Measurements from ENCODE around the gene RAD21L1. TPM values are rescaled to one million over a fixed set of nuclear protein-coding genes. Genes with fewer than 3 reads are reported as not detected.
"Not testable (repeated sequence)": the region's sequence is repeated elsewhere in the genome, so short reads cannot be mapped to it uniquely, and the experiment has no call there.

Gene RAD21L1
- total RNA-seq, 1 experiment from 2014 or later: 0.29 TPM

DNA sequence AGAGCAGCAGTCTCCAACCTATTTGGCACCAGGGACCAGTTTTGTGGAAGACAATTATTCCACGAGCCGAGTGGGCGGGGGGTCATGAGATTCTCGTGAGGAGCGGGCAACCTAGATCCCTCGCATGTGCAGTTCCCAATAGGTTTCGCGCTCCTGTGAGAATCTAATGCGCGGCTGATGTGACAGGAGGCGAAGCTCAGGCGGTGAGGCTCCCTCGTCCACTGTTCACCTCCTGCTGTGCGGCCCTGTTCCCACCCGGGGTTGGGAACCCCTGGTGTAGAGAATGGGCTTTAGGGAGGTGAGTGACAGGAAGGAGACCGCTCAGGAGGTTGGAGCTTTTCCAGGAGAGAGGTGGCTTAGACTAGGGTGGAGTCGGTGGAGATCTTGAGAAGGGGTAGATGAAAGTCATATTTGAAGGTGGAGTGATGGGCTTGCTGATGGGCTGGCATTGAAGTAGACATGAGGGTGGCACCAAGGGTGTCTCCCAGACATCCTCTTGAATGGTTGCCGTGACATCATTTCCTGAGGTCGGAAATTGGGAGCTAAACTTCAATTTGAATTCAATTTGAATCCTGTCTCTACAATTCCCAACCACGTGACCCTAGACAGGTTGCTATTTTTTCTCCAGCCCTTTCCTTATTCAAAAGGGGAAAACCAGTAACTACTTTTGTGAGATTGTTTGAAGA is 1.5 kb upstream of the RAD21L1 start:
- no peak for DNase-seq (ENCODE audit: low read depth)

DNA sequence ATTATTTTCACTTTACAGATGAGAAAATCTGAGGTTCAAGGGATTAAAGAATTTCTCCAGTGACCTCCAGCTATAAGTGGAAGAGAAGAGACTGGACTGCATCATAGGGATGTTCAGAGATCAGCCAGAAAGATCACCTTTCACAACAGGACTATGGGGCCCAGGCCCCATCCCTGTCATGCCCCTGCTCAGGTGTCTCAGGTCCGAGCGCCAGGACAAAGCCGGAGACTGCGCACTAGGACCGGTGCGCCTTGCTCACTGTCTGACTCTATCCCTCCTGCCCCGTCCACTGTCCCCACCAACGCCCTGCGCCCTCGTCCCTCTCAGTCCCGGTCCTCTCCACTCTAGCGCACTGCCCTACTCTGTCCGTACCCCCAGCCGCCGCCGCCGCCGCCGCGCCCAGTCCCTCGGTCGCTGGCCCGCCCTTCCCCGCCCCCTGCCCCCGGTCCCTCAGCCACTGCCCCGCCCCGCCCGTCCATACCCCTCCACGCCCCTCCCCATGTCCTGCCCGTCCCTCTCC is 521 bp upstream of the RAD21L1 start:
- DNase-seq (ENCODE audit: low read depth): no peak

DNA sequence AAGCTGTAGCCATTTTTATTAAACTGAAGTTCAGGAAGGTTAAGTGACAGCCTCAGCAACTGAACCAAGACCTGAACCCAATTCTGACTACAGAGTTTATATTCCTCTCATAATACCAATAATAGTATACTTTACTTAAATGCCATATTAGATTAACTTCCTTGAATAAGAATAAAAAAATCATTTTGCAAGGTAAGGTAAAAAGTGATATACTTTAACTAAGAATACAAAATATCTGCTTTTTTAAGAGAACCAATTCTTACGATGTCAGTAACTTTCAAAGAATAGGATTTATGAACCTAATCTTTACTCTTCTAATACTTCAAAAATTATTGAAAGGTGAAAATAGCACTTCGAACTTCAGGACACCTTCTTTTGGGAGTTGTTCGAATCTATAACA is 3.7 kb downstream of the RAD21L1 start:
- no peak for DNase-seq (ENCODE audit: low read depth)

DNA sequence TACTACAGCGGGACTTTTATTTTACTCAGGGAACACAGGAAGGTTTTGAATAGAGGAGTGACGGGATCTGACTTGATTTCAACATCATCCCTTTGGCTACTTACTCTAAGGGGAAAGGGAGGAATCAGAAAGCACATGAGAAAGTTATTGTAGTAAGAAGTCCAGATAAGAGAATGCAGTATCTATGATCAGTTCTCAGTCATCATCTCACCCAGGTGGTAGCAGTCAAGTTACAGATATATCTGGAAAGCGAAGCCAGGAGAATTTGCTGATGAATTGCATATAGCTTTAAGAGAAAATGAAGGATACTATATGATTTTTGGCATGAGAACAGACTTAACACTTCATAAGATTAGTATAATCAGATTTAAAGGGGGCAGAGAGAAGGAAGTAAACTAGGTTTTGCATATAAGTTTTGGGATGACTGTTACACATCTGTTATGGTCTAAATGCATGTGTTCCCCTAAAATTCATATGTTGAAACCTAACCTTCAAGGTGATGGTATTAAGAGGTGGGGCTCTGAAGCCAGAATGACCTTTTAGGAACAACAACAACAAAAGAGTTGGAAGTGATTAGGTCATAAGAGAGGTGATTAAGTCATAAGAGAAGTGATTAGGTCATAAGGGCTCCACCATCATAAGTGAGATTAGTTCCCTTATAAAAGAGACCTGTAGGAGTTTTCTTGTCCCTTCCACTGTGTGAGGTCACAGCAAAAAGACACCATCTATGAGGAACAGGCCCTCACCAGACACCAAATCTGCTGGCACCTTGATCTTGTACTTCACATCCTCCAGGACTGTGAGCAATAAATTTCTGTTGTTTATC is 6.7 kb downstream of the RAD21L1 start:
- no peak for DNase-seq (ENCODE audit: low read depth)

DNA sequence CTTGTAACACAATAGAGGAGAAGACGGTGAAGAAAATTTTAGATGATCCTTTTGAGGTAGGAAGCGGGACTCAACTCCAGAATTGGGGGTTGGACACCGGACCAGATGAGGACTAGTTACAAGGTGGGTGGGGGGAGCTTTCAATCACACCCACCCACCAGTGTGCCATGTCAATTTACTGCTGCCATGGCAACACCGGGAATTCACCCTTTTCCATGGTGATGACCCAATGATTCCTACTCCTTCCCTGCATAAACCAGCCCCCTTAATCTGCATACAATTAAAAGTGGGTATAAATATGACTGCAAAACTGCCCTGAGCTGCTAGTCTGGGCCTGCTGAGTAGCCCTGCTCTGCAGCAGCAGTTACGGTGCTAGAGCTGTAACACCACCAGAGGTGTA is 14.7 kb downstream of the RAD21L1 start:
- DNase-seq (ENCODE audit: low read depth): no peak

- no peak for DNase-seq (ENCODE audit: low read depth)
Measured at GRCh38 chr20:1241456-1241855, 15.6 kb downstream of the RAD21L1 start.

GRCh38 chr20:1242099-1242498 is 16.3 kb downstream of the RAD21L1 start:
- no peak for DNase-seq (ENCODE audit: low read depth)

- peak; percentile 77 for DNase-seq (ENCODE audit: low read depth)
Measured at GRCh38 chr20:1242530-1242929, 16.7 kb downstream of the RAD21L1 start.

- no peak for DNase-seq (ENCODE audit: low read depth)
Measured at GRCh38 chr20:1245578-1245977, 19.7 kb downstream of the RAD21L1 start.

GRCh38 chr20:1247689-1248088 is 21.8 kb downstream of the RAD21L1 start:
- DNase-seq (ENCODE audit: low read depth): no peak

DNA sequence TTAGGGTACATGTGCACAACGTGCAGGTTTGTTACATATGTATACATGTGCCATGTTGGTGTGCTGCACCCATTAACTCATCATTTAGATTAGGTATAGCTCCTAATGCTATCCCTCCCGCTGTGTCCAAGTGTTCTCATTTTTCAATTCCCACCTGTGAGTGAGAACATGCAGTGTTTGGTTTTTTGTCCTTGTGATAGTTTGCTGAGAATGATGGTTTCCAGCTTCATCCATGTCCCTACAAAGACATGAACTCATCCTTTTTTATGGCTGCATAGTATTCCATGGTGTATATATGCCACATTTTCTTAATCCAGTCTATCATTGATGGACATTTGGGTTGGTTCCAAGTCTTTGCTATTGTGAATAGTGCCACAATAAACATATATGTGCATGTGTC is 24.4 kb downstream of the RAD21L1 start:
- not testable (repeated sequence) for DNase-seq (ENCODE audit: low read depth)

DNA sequence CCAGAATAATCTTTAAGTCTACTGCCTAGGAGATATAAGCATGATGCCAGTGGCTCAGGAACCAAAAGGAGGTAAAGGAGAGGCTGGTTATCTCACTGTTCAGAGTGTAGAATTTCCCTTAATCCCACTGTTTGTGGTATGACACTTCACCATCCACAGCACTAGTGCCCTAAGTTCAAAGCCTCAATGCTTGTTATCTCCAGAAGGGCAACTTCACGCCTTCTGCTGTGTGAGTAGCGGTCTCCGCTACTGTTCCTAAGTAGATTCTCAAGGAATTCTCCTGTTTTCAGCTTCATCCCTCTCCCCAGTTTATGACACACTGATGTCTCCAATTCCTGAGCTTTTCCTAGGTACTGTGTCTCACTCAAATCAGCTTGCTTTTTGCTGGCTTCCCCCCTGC is 26.6 kb downstream of the RAD21L1 start:
- DNase-seq (ENCODE audit: low read depth): no peak

DNA sequence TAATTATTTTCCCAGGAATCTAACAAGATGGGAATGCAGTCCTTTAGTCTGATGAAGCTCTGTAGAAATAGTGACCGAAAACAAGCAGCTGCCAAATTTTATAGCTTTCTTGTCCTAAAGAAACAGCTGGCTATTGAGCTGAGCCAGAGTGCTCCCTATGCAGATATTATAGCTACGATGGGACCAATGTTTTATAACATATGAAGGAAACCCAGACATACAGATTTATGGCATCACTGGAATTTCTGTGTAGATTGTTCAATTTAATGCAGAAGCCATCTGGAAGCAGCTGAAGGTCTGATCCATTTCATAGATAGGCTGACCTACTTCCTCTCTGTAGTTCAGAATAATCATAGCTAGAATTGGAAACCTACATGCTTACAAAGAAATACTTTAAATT is 28.4 kb downstream of the RAD21L1 start:
- DNase-seq (ENCODE audit: low read depth): no peak

DNA sequence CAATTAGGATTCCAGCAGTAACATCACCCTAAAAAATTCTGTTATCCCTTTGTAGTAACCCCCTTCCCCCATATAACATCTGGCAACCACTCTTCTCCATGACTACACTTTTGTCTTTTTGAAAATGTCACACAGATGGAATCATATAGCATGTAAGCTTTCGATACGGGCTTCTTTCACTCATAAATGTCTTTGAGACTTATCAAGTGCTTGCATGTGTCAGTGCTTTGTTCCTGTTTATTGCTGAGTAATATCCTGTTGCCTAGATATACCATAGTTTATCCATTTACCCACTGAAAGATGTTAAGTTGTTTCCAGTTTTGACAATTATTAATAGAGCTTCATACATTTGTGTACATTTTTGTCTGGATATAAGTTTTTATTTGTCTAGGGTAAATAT is 29.8 kb downstream of the RAD21L1 start:
- no peak for DNase-seq (ENCODE audit: low read depth)

GRCh38 chr20:1263853-1264252 is 38.0 kb downstream of the RAD21L1 start:
- peak; percentile 31 for DNase-seq (ENCODE audit: low read depth)

DNA sequence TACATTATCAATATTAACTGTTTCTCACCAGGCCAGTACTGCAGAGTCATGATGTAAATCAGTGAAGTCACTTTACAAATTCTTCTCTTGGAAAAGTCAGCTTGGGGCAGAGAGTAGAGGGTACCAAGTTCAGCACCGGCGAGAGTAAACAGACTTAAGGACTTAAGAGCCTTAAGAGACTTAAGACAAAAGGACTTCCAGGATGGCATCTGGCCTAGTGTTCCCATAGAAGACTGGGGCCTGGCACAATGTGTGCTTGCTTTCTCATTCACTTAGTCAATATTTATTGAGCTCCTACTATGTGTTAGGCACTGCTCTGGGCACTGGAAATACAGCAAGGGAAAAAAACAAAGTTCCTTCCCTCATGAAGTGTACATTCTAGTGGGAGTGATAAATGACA is 38.9 kb downstream of the RAD21L1 start:
- no peak for DNase-seq (ENCODE audit: low read depth)

GRCh38 chr20:1265226-1265915 is 39.5 kb downstream of the RAD21L1 start:
- no peak for DNase-seq (ENCODE audit: low read depth)

- DNase-seq (ENCODE audit: low read depth): no peak
Measured at GRCh38 chr20:1265916-1266166, 40.0 kb downstream of the RAD21L1 start.

DNA sequence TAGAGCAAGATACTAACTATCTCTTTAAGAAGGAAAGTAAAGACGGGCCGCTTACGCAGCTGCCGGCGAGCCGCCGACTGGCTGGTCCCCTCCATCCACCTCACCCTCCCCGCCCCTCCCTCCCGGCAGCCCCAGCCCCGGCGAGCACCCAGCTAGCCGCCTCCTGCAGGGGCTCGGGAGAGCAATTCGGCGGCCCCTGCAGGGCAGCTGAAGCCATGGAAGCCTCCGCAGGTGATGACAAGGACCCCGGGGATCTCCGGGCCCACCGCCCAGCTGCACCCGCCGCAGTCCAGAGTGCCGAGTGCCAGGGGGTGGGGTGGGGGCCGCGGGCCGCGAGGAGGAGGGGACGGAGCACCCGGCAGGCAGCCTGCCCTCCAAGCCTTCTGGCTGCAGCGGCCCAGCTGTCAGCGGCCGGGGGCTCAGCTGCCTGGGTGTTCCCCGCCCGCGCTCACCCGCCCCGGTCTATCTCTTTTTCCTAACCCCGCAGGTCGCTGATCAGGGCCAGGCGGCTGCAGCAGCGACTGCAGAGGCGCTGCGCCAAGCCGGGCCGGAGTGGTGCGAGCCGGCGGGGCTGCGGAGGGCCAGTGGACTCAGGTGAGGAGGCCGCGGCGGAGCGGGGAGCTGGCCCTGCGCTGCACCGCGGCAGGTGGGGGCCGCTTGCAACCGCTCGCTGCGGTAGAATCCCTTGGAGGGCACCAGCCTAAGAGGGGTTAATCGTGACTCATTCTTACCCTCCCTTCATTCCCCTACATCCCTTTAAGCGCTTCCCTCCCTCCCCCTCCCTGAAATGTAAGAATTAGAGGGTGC is 40.5 kb downstream of the RAD21L1 start, which contains the start of gene SNPH:
SNPH (plus strand) TSS at position 128 of the 807 bp plus-strand sequence. CDS start 29,946 bp downstream, outside the sequence.
- DNase-seq (ENCODE audit: low read depth): peak; percentile 66

DNA sequence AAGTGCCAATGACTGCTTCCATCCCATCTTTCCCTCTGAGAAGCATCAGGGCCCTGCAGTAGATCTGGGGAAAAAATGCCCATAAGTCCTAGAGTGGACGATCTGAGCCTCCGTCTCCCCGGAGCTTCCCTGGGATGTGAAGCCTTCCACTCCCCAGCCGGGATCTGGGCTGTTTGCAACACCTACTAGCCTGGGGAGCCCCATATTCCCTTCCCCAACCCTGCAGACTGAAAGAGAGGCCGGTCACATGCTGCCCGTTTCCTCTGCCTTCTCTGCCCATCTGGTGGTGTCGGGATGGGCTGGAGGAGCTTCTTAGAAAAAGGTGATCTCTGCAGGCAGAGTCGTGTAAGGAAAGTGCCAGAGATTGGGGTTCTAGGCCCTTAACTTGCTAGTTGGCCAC is 41.3 kb downstream of the RAD21L1 start:
- no peak for DNase-seq (ENCODE audit: low read depth)

DNA sequence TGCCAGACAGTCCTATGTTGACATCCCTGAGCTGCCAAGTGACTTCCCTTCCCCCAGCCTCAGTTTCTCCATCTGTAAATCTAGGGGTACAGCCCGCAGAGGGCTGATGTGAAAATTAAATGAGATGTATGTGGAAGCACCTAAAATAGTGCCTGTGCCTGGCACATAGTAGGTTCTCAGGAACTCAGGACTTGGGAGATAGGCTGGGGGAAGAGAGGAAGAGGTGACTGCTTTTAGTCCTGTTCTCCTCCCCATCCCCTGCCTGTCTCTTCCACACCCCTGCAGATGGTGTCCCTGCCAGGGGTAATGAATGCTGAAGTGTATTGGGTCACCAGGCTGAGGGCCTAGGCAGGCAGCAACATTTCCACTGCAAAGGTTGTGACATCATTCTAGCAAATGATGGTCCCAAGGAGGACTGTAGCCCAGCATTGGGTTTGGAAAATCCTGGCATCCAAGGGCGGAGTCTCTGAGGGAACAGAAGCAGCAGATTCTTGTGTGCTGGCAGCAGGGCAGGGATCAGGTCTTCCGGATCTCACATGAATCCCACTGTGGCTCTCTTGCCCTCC is 42.0 kb downstream of the RAD21L1 start:
- no peak for DNase-seq (ENCODE audit: low read depth)
